Gastroesophageal sphincter (tissue), 3 donors: ENCODE measurements around the gene CKMT2.

ENCODE experiments used
- CTCF ChIP-seq, 4 experiments: fragments of 200-600 bp in 2 of 4; fragments of 450-650 bp in 2 of 4; sonication (generic) in 1 of 4; IDR thresholded peaks; one replicate each; pipeline ENCODE4 v1.5.1; 2017 to 2019; ENCODE audit warnings: antibody characterized with exemption in 4 of 4, mild to moderate bottlenecking in 2 of 4, moderate library complexity in 2 of 4
- POLR2A ChIP-seq, 2 donors: fragments of 450-650 bp; IDR thresholded peaks; one replicate each; pipeline ENCODE4 v1.6.1; 2017; ENCODE audit warnings: antibody characterized with exemption in 2 of 2, mild to moderate bottlenecking in 2 of 2, moderate library complexity in 1 of 2
- POLR2AphosphoS5 ChIP-seq: sonication (generic); formaldehyde crosslinking; IDR thresholded peaks from one replicate; pipeline ENCODE4 v1.6.1; 2017; ENCODE audit warnings: antibody characterized with exemption

- TF ChIP-seq POLR2A (IDR thresholded peaks at IDR 0.05) (no peak), CTCF (IDR thresholded peaks at IDR 0.05) (no peak), POLR2AphosphoS5 (no peak)
Measured at GRCh38 chr5:81238460-81238859, 5.3 kb downstream of the CKMT2 start.
